ENCODE results near the gene USP25.
"Not testable (repeated sequence)": the region's sequence is repeated elsewhere in the genome, so short reads cannot be mapped to it uniquely, and the experiment has no call there.

- not testable (repeated sequence) for TF ChIP-seq CTCF, POLR2AphosphoS5, EP300 (IDR thresholded peaks at IDR 0.05)
Measured at GRCh38 chr21:15738779-15739178, 9.0 kb downstream of the USP25 start.

Measured in suprapubic skin (tissue), 4 donors.